Body of pancreas (tissue), 4 donors: ENCODE data around the gene ADGRD1.

Source experiments
- POLR2A ChIP-seq, 3 donors: fragments of 450-650 bp; IDR thresholded peaks; one replicate each; pipeline ENCODE4 v1.6.1; 2016; ENCODE audit warnings: antibody characterized with exemption in 3 of 3, mild to moderate bottlenecking in 2 of 3
- TF ChIP-seq, protein P1 (sequence below), 7 experiments: fragments of 450-650 bp in 4 of 7; fragments of 200-600 bp in 3 of 7; sonication (generic) in 3 of 7; IDR thresholded peaks; one replicate each; pipeline ENCODE4 v1.5.1; 2016 to 2019; ENCODE audit warnings: antibody characterized with exemption in 7 of 7

DNA sequence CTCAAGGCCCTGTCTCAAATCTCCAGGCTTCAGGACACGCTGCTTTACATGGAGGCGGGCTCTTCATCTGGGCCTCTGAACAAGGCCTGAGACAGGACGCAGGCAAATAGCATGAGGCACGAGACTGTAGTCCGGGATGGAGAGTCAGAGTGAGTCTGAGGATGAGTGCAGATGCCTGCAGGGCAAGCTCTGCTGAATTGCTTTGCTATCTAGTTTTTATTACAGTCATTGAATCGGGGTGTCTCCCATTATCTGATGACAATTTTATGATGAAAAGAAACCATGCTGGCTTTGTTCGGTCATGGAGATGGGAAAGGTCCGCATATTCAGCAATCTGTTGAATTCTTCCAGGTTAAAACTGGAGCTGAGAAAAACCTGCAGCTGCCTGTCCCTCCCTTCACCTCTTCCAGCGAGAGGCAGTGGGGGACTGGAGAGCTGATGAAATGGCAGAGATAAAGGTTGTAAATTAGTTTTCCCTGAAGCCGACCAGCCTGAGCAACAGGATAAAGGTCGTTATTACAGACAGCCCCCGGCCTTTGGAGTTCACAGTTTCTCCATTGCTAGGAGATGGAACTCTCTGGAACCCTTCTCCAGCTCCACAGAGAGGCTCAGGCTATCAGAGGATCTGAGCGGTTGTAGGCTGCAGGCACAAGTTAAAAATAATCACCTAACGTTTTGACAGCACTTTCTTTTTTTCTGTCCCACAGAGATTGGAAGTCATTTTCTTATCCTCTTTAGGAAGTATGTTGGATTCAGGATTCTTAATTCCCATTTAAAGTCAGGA, 1.3 kb upstream of the ADGRD1 start:
- TF ChIP-seq, protein P1, sequence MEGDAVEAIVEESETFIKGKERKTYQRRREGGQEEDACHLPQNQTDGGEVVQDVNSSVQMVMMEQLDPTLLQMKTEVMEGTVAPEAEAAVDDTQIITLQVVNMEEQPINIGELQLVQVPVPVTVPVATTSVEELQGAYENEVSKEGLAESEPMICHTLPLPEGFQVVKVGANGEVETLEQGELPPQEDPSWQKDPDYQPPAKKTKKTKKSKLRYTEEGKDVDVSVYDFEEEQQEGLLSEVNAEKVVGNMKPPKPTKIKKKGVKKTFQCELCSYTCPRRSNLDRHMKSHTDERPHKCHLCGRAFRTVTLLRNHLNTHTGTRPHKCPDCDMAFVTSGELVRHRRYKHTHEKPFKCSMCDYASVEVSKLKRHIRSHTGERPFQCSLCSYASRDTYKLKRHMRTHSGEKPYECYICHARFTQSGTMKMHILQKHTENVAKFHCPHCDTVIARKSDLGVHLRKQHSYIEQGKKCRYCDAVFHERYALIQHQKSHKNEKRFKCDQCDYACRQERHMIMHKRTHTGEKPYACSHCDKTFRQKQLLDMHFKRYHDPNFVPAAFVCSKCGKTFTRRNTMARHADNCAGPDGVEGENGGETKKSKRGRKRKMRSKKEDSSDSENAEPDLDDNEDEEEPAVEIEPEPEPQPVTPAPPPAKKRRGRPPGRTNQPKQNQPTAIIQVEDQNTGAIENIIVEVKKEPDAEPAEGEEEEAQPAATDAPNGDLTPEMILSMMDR (IDR thresholded peaks at IDR 0.05): no peak
- TF ChIP-seq POLR2A (IDR thresholded peaks at IDR 0.05): no peak
